Spleen (tissue), 11 donors: ENCODE measurements around the gene HSD11B1L. TPM values are rescaled to one million over a fixed set of nuclear protein-coding genes. Genes with fewer than 3 reads are reported as not detected.

ENCODE experiments used
- DNase-seq: peaks from one replicate; pipeline ENCODE4 v3.0.0-alpha.2; 2020
- H3K27ac ChIP-seq, 8 donors: fragments of 200-600 bp; sonication (generic) in 7 of 8; 1 replicate in 4 of 8; 2 replicates in 4 of 8; pipeline versions ENCODE4 v1.5.0 to v1.8.0; 2016 to 2021; ENCODE audit warnings: inconsistent platforms in 4 of 8, mild to moderate bottlenecking in 4 of 8, moderate library complexity in 1 of 8
- H3K27me3 ChIP-seq, 7 donors: fragments of 200-600 bp; sonication (generic) in 6 of 7; replicated peaks in 1 of 7; 1 replicate in 4 of 7; 2 replicates in 3 of 7; pipeline versions ENCODE4 v1.5.0 to v1.8.0; 2016 to 2021; ENCODE audit warnings: inconsistent platforms in 3 of 7, mild to moderate bottlenecking in 1 of 7
- H3K36me3 ChIP-seq, 6 donors: fragments of 200-600 bp; sonication (generic) in 5 of 6; 1 replicate in 4 of 6; 2 replicates in 2 of 6; pipeline versions ENCODE4 v1.5.0 to v1.8.0; 2016 to 2021; ENCODE audit warnings: inconsistent platforms in 2 of 6
- H3K4me1 ChIP-seq, 6 donors: fragments of 200-600 bp; sonication (generic) in 5 of 6; 1 replicate in 3 of 6; 2 replicates in 3 of 6; pipeline versions ENCODE4 v1.5.0 to v1.8.0; 2016 to 2021; ENCODE audit warnings: inconsistent platforms in 3 of 6
- H3K4me3 ChIP-seq, 8 donors: fragments of 200-600 bp; sonication (generic) in 7 of 8; 1 replicate in 4 of 8; 2 replicates in 4 of 8; pipeline versions ENCODE4 v1.5.0 to v1.8.0; 2016 to 2021; ENCODE audit warnings: inconsistent platforms in 4 of 8, mild to moderate bottlenecking in 4 of 8, moderate library complexity in 2 of 8
- H3K9me3 ChIP-seq, 8 donors: fragments of 200-600 bp; sonication (generic) in 7 of 8; 1 replicate in 4 of 8; 2 replicates in 4 of 8; pipeline versions ENCODE4 v1.5.0 to v1.8.0; 2016 to 2021; ENCODE audit warnings: inconsistent platforms in 4 of 8
- CTCF ChIP-seq, 11 experiments: fragments of 200-600 bp in 7 of 11; fragments of 450-650 bp in 4 of 11; sonication (generic) in 4 of 11; IDR thresholded peaks in 8 of 11; conservative IDR thresholded peaks in 3 of 11; 1 replicate in 7 of 11; 2 replicates in 4 of 11; pipeline versions ENCODE4 v1.4.0 to v1.8.0; 2016 to 2021; ENCODE audit warnings: antibody characterized with exemption in 11 of 11, inconsistent platforms in 4 of 11, mild to moderate bottlenecking in 1 of 11
- POLR2A ChIP-seq, 3 donors: fragments of 450-650 bp; IDR thresholded peaks; one replicate each; pipeline ENCODE4 v1.5.1; 2017; ENCODE audit warnings: antibody characterized with exemption in 3 of 3, mild to moderate bottlenecking in 1 of 3
- POLR2AphosphoS5 ChIP-seq, 3 donors: sonication (generic); formaldehyde crosslinking; IDR thresholded peaks; one replicate each; pipeline ENCODE4 v1.5.1; 2017; ENCODE audit warnings: antibody characterized with exemption in 3 of 3
- WGBS, 5 donors: extraction: QIAGEN DNeasy Blood & Tissue Kit in 3 of 5; methylation state at CpG; one replicate each; pipeline versions ENCODE4 v1.1.5 to v1.1.7; 2013 to 2018; 5-methylcytosine and 5-hydroxymethylcytosine counted together
- intact Hi-C: fragments of 100-400 bp; cut with DNase I; formaldehyde crosslinking; loops from one replicate; pipeline ENCODE4 v1.15.0; 2023; ENCODE audit warnings: low total_unique reads
- polyA plus RNA-seq, 3 donors: library from polyadenylated mRNA; stranded (reverse); fragments of 200-250 nt; gene quantifications; one replicate each; pipeline ENCODE4 v1.2.1, GENCODE V29; 2013
- total RNA-seq, 7 donors: library from RNA; depleted of rRNA in 3 of 7; stranded (reverse); fragments of >200 nt in 3 of 7; fragmentation: NEBNext Ultra II Directional in 4 of 7; extraction: Animal tissue kit (Norgen Biotek cat#: 25700) in 4 of 7; gene quantifications; one replicate each; pipeline versions ENCODE4 v1.1.0 to v1.2.1, GENCODE V29; 2016 to 2021
- donor health status: healthy with polysubstance abuse.
- donor health status: DM: no; HTN: no; CAD: no; lungs with moderate emphysema.
- donor health status: DM: no; HTN: no; CAD: no.
- donor health status: Bipolar disorder and iron deficiency.
- donor health status: healthy.
- donor health status: DM: no; HTN: no; CAD: no.
- donor health status: DM: yes; HTN: yes; CAD: no.

HSD11B1L gene
- total and polyA plus RNA-seq, 10 donors: 1.9 to 8.8 (median 3.6) TPM

GRCh38 chr19:5646703-5647102 lies 34.1 kb upstream of the HSD11B1L start:
- Histone ChIP-seq H3K4me3 (no peak overlapping the region), H3K36me3 (peaks cover 0 to 94% (median 89%) of the 10 kb centered on the region in 6 donors), H3K27me3 (no peaks in the 10 kb centered on the region), H3K9me3 (no peaks in the 10 kb centered on the region), H3K4me1 (peaks cover 0 to 35% (median 13%) of the 10 kb centered on the region in 6 donors), H3K27ac (no peak overlapping the region)
- DNase-seq: peak; percentile 12
- intact Hi-C loops: no loop called here
- TF ChIP-seq CTCF (IDR thresholded peaks at IDR 0.05 in 8 of 11, conservative IDR thresholded peaks at IDR 0.05 in 3 of 11) (no peak), POLR2AphosphoS5 (IDR thresholded peaks at IDR 0.05) (peak in 1 of 3 donors; percentile 1)
- 76 to 96% (median 88%) methylated on average over 4 of the region's 4 CpGs for WGBS, 5 donors

GRCh38 chr19:5648464-5648863 lies 32.4 kb upstream of the HSD11B1L start:
- no peaks in the 10 kb centered on the region for H3K9me3 ChIP-seq
- H3K4me3 ChIP-seq: no peak overlapping the region
- intact Hi-C loops: no loop called here
- DNase-seq: no peak
- no peak for TF ChIP-seq POLR2AphosphoS5 (IDR thresholded peaks at IDR 0.05)
- no peak for TF ChIP-seq POLR2A (IDR thresholded peaks at IDR 0.05)
- TF ChIP-seq CTCF (IDR thresholded peaks at IDR 0.05 in 8 of 11, conservative IDR thresholded peaks at IDR 0.05 in 3 of 11): no peak
- peaks cover 0 to 17% (median 4%) of the 10 kb centered on the region in 6 donors for H3K4me1 ChIP-seq
- no peak overlapping the region for H3K27ac ChIP-seq
- WGBS, 5 donors: 95 to 98% (median 97%) methylated on average over 9 to 11 of the region's 11 CpGs
- H3K36me3 ChIP-seq: peaks cover 0 to 94% (median 92%) of the 10 kb centered on the region in 6 donors
- H3K27me3 ChIP-seq: no peaks in the 10 kb centered on the region

- DNase-seq: peak; percentile 41
- Histone ChIP-seq H3K27ac (no peak overlapping the region), H3K4me1 (peaks cover 0 to 4% (median 0%) of the 10 kb centered on the region in 6 donors), H3K9me3 (no peaks in the 10 kb centered on the region), H3K27me3 (no peaks in the 10 kb centered on the region), H3K4me3 (no peak overlapping the region), H3K36me3 (peaks cover 0 to 94% (median 92%) of the 10 kb centered on the region in 6 donors)
- 94 to 100% (median 95%) methylated on average over 5 of the region's 5 CpGs for whole genome bisulfite sequencing, 5 donors
- intact Hi-C loops: no loop called here
- TF ChIP-seq POLR2AphosphoS5 (IDR thresholded peaks at IDR 0.05) (peak in 1 of 3 donors; percentile 41), POLR2A (IDR thresholded peaks at IDR 0.05) (no peak)
Measured at GRCh38 chr19:5651361-5651760, 29.5 kb upstream of the HSD11B1L start.

- 87 to 95% (median 92%) methylated on average over 10 of the region's 10 CpGs for WGBS, 5 donors
- intact Hi-C loops: no loop called here
Measured at GRCh38 chr19:5652261-5652660, 28.6 kb upstream of the HSD11B1L start.

More at GRCh38 chr19:5652261-5652660, 28.6 kb upstream of the HSD11B1L start:
- H3K27me3 ChIP-seq: no peaks in the 10 kb centered on the region
- no peak for TF ChIP-seq POLR2AphosphoS5 (IDR thresholded peaks at IDR 0.05)
- TF ChIP-seq CTCF (IDR thresholded peaks at IDR 0.05 in 8 of 11, conservative IDR thresholded peaks at IDR 0.05 in 3 of 11): no peak
- TF ChIP-seq POLR2A (IDR thresholded peaks at IDR 0.05): no peak
- DNase-seq: peak; percentile 17
- no peak overlapping the region for H3K4me3 ChIP-seq
- H3K36me3 ChIP-seq: peaks cover 3 to 94% (median 92%) of the 10 kb centered on the region in 6 donors
- no peak overlapping the region for H3K27ac ChIP-seq
- no peaks in the 10 kb centered on the region for H3K9me3 ChIP-seq
- peaks cover 0 to 4% (median 0%) of the 10 kb centered on the region in 6 donors for H3K4me1 ChIP-seq
